ENCODE data around the gene NAALADL2.

DNA sequence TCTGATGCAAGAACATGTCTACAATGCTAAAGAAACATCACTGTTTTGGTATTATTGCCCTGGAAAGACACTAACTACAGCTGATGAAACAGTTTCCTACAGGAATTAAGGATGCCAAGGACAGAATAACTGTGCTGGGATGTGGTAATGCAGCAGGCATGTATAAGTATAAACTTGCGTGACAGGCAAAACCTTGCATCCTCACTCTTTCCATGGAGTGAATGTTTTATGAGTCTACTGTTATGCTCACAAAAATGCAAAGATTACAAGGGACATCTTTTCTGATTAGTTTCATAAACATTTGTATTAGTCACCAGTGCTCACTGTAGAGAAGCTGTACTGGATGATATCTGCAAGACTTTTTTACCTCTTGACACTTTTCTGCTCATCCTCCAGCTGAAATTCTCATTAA is 143.6 kb downstream of the NAALADL2 start:
- no peak for TF ChIP-seq CTCF (conservative IDR thresholded peaks at IDR 0.05)
- no peak for TF ChIP-seq EZH2 (IDR thresholded peaks at IDR 0.05; ENCODE audit: low read depth)
